PFSK-1 (cell line): ENCODE measurements around the gene FGFBP3.

Experiments
- FOXP2 ChIP-seq: optimal IDR thresholded peaks from 2 replicates; pipeline ENCODE3; 2011; ENCODE audit warnings: borderline replicate concordance, control low read depth, inconsistent platforms; ENCODE audit not compliant: insufficient read depth; ENCODE audit errors: extremely low read length, extremely low read depth
- POLR2AphosphoS5 ChIP-seq: IDR thresholded peaks from 2 replicates; pipeline ENCODE4 v1.6.1; 2012; ENCODE audit warnings: low read depth, mild to moderate bottlenecking, control low read depth, low read length, moderate library complexity
- SIN3A ChIP-seq: IDR thresholded peaks from 2 replicates; pipeline ENCODE4 v1.6.1; 2012; ENCODE audit warnings: mild to moderate bottlenecking, low read length, moderate library complexity, borderline replicate concordance; ENCODE audit not compliant: insufficient read depth
- TAF1 ChIP-seq: IDR thresholded peaks from 2 replicates; pipeline ENCODE4 v1.6.1; 2012; ENCODE audit warnings: low read length, control low read depth, borderline replicate concordance; ENCODE audit not compliant: insufficient read depth
- TF ChIP-seq, protein P1 (sequence below), 2 experiments: IDR thresholded peaks; 2 replicates each; pipeline versions ENCODE4 v1.6.1 to v1.8.0; 2011 to 2012; ENCODE audit warnings: low read depth in 2 of 2, low read length in 2 of 2, control low read depth in 1 of 2, inconsistent platforms in 1 of 2, mild to moderate bottlenecking in 1 of 2, moderate library complexity in 1 of 2; ENCODE audit not compliant: insufficient read depth in 1 of 2

The FGFBP3 gene

DNA sequence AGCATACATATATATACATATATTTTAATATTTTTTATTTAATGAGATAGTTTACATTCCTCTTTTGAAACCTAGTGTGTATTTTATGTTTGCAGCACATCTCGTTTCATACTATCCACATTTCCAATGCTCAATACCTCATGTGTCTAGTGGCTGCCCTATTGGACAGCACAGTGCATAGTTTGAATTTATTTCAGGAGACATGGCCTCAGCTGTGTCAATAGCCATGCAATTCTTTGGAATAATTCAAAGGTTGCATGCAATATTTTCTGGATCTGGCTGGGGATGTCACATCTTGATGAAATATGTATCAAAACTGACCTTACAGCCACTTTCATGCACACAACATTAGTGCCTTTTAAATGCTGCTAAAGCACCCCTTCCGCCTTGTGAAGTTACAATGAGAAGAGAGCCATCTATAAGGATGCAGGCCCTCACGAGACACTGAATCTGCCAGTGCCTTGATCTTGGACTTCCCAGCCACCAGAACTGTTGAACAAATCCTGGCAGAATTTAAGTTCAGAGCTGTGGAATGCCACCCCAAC lies 13.0 kb downstream of the FGFBP3 start:
- TF ChIP-seq FOXP2 (no peak), TAF1 (no peak), SIN3A (no peak), POLR2AphosphoS5 (no peak)
- TF ChIP-seq, protein P1, sequence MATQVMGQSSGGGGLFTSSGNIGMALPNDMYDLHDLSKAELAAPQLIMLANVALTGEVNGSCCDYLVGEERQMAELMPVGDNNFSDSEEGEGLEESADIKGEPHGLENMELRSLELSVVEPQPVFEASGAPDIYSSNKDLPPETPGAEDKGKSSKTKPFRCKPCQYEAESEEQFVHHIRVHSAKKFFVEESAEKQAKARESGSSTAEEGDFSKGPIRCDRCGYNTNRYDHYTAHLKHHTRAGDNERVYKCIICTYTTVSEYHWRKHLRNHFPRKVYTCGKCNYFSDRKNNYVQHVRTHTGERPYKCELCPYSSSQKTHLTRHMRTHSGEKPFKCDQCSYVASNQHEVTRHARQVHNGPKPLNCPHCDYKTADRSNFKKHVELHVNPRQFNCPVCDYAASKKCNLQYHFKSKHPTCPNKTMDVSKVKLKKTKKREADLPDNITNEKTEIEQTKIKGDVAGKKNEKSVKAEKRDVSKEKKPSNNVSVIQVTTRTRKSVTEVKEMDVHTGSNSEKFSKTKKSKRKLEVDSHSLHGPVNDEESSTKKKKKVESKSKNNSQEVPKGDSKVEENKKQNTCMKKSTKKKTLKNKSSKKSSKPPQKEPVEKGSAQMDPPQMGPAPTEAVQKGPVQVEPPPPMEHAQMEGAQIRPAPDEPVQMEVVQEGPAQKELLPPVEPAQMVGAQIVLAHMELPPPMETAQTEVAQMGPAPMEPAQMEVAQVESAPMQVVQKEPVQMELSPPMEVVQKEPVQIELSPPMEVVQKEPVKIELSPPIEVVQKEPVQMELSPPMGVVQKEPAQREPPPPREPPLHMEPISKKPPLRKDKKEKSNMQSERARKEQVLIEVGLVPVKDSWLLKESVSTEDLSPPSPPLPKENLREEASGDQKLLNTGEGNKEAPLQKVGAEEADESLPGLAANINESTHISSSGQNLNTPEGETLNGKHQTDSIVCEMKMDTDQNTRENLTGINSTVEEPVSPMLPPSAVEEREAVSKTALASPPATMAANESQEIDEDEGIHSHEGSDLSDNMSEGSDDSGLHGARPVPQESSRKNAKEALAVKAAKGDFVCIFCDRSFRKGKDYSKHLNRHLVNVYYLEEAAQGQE (IDR thresholded peaks at IDR 0.05; ENCODE audit: insufficient read depth in 1 of 2, low read depth in 2 of 2, low read length in 2 of 2), result no peak

DNA sequence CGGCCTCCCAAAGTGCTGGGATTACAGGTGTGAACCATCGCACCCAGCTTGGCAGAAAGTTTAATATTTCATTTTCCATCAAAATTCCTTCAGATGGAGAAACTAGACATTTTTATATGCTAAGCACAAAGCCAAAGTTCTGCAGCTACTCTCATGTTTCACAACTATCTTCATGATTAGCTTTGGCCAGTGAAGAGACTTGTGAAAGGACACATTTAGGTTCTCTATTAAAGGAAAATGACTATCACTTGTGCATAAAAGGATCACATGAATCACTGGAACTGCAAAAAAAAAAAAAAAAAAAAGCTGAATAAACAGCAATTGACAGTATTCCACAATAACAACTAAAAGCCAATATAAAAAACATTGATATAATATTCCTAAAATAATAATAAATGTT lies 16.2 kb downstream of the FGFBP3 start:
- TF ChIP-seq POLR2AphosphoS5, result no peak
- no peak for TF ChIP-seq SIN3A
- TF ChIP-seq, protein P1 (IDR thresholded peaks at IDR 0.05; ENCODE audit: insufficient read depth in 1 of 2, low read depth in 2 of 2, low read length in 2 of 2), result no peak
- TF ChIP-seq TAF1, result no peak
- no peak for TF ChIP-seq FOXP2

DNA sequence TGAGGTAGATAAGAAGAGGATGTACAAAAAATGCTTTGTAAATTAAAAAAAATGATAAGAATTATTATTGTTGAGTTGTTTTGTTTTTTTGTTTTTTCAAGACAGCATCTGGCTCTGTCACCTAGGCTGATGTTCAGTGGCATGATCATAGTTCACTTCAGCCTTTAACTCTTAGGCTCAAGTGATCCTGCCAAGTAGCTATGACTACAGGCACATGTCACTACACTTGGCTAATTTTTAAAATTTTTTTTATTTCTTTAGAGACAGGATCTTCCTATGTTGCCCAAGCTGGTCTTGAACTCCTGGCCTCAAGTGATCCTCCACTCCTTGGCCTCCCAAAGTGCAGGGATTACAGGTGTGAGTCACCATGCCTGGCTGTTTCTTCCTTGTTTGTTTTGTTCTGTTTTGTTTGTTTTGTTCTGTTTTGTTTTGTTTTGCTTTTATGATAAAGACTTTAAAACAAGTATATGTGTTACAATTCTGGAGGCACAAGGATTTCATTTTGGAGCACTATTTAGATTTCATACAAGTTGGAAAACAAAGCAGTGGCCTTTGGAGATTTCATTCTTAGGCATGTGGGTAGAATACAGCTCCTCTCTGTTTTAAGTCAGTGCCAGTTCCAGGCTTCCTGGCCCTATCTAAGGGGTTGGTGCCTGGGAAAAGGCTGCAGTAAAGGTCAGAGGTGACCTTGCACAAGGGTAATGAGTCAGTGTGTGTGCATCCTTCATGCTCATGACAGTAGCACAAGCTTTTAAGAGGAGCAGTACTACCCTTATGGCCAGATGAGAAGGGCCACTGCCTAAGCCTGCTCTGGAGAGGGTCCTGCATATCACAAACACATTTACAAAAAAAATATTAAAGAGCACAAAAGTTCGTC lies 17.9 kb downstream of the FGFBP3 start:
- TF ChIP-seq TAF1 (no peak), POLR2AphosphoS5 (no peak), SIN3A (no peak), FOXP2 (no peak)
- TF ChIP-seq, protein P1 (IDR thresholded peaks at IDR 0.05; ENCODE audit: insufficient read depth in 1 of 2, low read depth in 2 of 2, low read length in 2 of 2), result no peak

DNA sequence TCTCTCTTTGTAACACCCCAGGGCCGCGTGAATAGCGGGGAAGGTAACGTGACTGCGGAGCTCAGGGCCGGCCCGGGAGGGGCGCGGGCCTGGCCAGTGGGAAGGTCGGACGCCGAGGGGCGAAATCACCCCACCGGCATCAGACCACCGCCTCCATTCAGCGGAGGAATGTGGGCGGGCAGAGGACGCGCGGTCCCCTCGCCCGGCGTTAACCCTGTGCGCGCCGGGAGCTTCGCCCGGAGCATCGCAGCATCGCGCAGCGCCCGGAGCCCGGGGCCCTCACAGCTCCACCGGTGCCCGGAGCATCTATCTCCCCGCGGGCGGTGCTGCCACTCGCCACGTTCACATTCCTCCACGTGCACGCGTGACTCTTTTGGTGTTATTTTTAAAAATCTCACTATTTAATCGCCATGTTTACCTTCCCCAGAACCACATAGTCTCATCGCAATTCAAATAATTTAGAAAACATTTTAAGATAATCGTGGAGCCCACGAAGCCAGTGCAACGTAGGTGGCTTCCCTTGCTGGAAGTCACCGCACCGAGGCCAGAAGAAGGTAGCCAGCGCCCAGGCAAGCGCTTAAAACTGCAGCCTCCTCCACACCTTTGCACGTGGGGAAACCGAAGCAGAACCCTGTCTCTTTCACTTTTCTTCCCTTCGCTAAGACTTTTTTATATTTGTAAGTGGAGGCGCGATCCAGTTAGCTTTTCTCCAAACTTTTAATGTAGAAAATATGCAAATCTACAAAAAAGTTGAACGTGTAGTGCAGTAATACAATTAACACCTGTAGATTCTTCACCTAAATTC lies 21.8 kb downstream of the FGFBP3 start:
- TF ChIP-seq SIN3A (no peak), FOXP2 (no peak), TAF1 (no peak), POLR2AphosphoS5 (no peak)
- TF ChIP-seq, protein P1 (IDR thresholded peaks at IDR 0.05; ENCODE audit: insufficient read depth in 1 of 2, low read depth in 2 of 2, low read length in 2 of 2), result no peak
